Measurements from ENCODE around the gene PAK6. TPM values are rescaled to one million over a fixed set of nuclear protein-coding genes. Genes with fewer than 3 reads are reported as not detected.

The PAK6 gene
- polyA plus RNA-seq, 3 donors: 0.03 TPM; not detected in 2

GRCh38 chr15:40275954-40276353 is 37.1 kb downstream of the PAK6 start:
- Histone ChIP-seq H3K4me3 (replicated peaks in 1 of 3; ENCODE audit: low read depth in 2 of 3, low read length in 3 of 3) (no peak overlapping the region), H3K36me3 (replicated peaks in 1 of 2; ENCODE audit: control insufficient read depth in 1 of 2, insufficient read depth in 2 of 2, low read length in 2 of 2) (no peaks in the 10 kb centered on the region), H3K9me3 (replicated peaks in 1 of 2; ENCODE audit: control insufficient read depth in 1 of 2, insufficient read depth in 1 of 2, low read length in 2 of 2) (no peaks in the 10 kb centered on the region), H3K27me3 (ENCODE audit: control insufficient read depth in 2 of 2, insufficient read depth in 2 of 2, low read length in 2 of 2) (peaks cover 4 to 11% of the 10 kb centered on the region in 2 donors), H3K4me2 (replicated peaks; ENCODE audit: extremely low read depth, low read length, poor library complexity, severe bottlenecking) (no peak overlapping the region), H3K9ac (ENCODE audit: insufficient read depth, low read length, poor library complexity, severe bottlenecking) (no peak overlapping the region), H3K27ac (ENCODE audit: low read depth in 1 of 2, low read length in 2 of 2) (no peak overlapping the region), H3K79me2 (ENCODE audit: insufficient read depth, low read length) (no peaks in the 10 kb centered on the region), H2AFZ (ENCODE audit: insufficient read depth, low read depth, low read length, poor library complexity, severe bottlenecking) (no peak overlapping the region), H3K4me1 (ENCODE audit: control insufficient read depth in 1 of 2, insufficient read depth in 2 of 2, low read length in 2 of 2) (peaks cover 49 to 55% of the 10 kb centered on the region in 2 donors), H4K20me1 (ENCODE audit: insufficient read depth, low read length) (no peaks in the 10 kb centered on the region)
- peaks cover 21 to 33% (median 24%) of the 10 kb centered on the region in 3 donors for H3K27me3 Mint-ChIP-seq (ENCODE audit: low read depth in 3 of 3)
- H3K4me1 Mint-ChIP-seq: peaks cover 44% of the 10 kb centered on the region
- 96% methylated on average over 7 of the region's 7 CpGs for WGBS (ENCODE audit: insufficient coverage)
- peaks cover 0 to 5% (median 0%) of the 10 kb centered on the region in 7 donors for H3K9me3 Mint-ChIP-seq
- no peak overlapping the region for H3K4me3 Mint-ChIP-seq
- DNase-seq: no peak
- peak overlapping the region in 2 of 7 donors; percentile 63 to 68 for H3K27ac Mint-ChIP-seq
- peaks cover 0 to 1% of the 10 kb centered on the region in 2 donors for H3K36me3 Mint-ChIP-seq
- intact Hi-C loops (cut with micrococcal nuclease): loop anchor here (2.0 to 10.0 kb wide), 6 partner anchors 36 to 491 kb away; partner anchors contain the start of gene FSIP1 (in 1 of the 2)
- TF ChIP-seq CTCF (IDR thresholded peaks at IDR 0.05): no peak

GRCh38 chr15:40276927-40277326 is 38.1 kb downstream of the PAK6 start:
- intact Hi-C loops (cut with micrococcal nuclease): loop anchor here (5.0 to 10.0 kb wide), 5 partner anchors 35 to 492 kb away; partner anchors contain the start of gene FSIP1 (in 1 of the 2)
- Histone ChIP-seq H3K4me1 (ENCODE audit: control insufficient read depth in 1 of 2, insufficient read depth in 2 of 2, low read length in 2 of 2) (peaks cover 52 to 61% of the 10 kb centered on the region in 2 donors), H4K20me1 (ENCODE audit: insufficient read depth, low read length) (no peaks in the 10 kb centered on the region), H3K79me2 (ENCODE audit: insufficient read depth, low read length) (no peaks in the 10 kb centered on the region), H3K4me2 (replicated peaks; ENCODE audit: extremely low read depth, low read length, poor library complexity, severe bottlenecking) (peak overlapping the region; percentile 64), H2AFZ (ENCODE audit: insufficient read depth, low read depth, low read length, poor library complexity, severe bottlenecking) (peak overlapping the region; percentile 36), H3K27ac (ENCODE audit: low read depth in 1 of 2, low read length in 2 of 2) (no peak overlapping the region), H3K9ac (ENCODE audit: insufficient read depth, low read length, poor library complexity, severe bottlenecking) (no peak overlapping the region), H3K36me3 (replicated peaks in 1 of 2; ENCODE audit: control insufficient read depth in 1 of 2, insufficient read depth in 2 of 2, low read length in 2 of 2) (no peaks in the 10 kb centered on the region), H3K9me3 (replicated peaks in 1 of 2; ENCODE audit: control insufficient read depth in 1 of 2, insufficient read depth in 1 of 2, low read length in 2 of 2) (no peaks in the 10 kb centered on the region), H3K4me3 (replicated peaks in 1 of 3; ENCODE audit: low read depth in 2 of 3, low read length in 3 of 3) (peak overlapping the region in 1 of 3 experiments; percentile 60), H3K27me3 (ENCODE audit: control insufficient read depth in 2 of 2, insufficient read depth in 2 of 2, low read length in 2 of 2) (peaks cover 9 to 18% of the 10 kb centered on the region in 2 donors)
- DNase-seq: no peak
- no peak for TF ChIP-seq CTCF (IDR thresholded peaks at IDR 0.05)
- H3K9me3 Mint-ChIP-seq: peaks cover 0 to 5% (median 0%) of the 10 kb centered on the region in 7 donors
- no peak overlapping the region for H3K27ac Mint-ChIP-seq
- peaks cover 0 to 1% of the 10 kb centered on the region in 2 donors for H3K36me3 Mint-ChIP-seq
- WGBS (ENCODE audit: insufficient coverage): 56% methylated on average over 2 of the region's 4 CpGs
- peaks cover 44% of the 10 kb centered on the region for H3K4me1 Mint-ChIP-seq
- H3K4me3 Mint-ChIP-seq: peak overlapping the region in 1 of 2 donors; percentile 15
- peaks cover 23 to 37% (median 32%) of the 10 kb centered on the region in 3 donors for H3K27me3 Mint-ChIP-seq (ENCODE audit: low read depth in 3 of 3)
